Measurements from ENCODE around the gene BMAL1.

The BMAL1 gene

GRCh38 chr11:13308704-13309103 is 31.1 kb downstream of the BMAL1 start:
- TF ChIP-seq SPI1 (IDR thresholded peaks at IDR 0.05; ENCODE audit: low read depth, low read length) (no peak), TAF1 (IDR thresholded peaks at IDR 0.05; ENCODE audit: low read depth, low read length) (no peak), POU2F2 (IDR thresholded peaks at IDR 0.05; ENCODE audit: low read depth, low read length) (no peak), PAX5 (IDR thresholded peaks at IDR 0.05; ENCODE audit: insufficient read depth, low read length, severe bottlenecking) (no peak), POLR2A (IDR thresholded peaks at IDR 0.05; ENCODE audit: low read depth, low read length) (no peak), POLR2AphosphoS5 (IDR thresholded peaks at IDR 0.05; ENCODE audit: low read depth, low read length) (no peak)
- FAIRE-seq: no peak
- no peak for DNase-seq (ENCODE audit: insufficient read length, low spot score)

GRCh38 chr11:13309156-13309555 is 31.6 kb downstream of the BMAL1 start:
- DNase-seq (ENCODE audit: insufficient read length, low spot score) (no peak), FAIRE-seq (no peak)
- TF ChIP-seq TAF1 (IDR thresholded peaks at IDR 0.05; ENCODE audit: low read depth, low read length) (no peak), SPI1 (IDR thresholded peaks at IDR 0.05; ENCODE audit: low read depth, low read length) (no peak)

- DNase-seq (ENCODE audit: insufficient read length, low spot score): no peak
- no peak for TF ChIP-seq POLR2A (IDR thresholded peaks at IDR 0.05; ENCODE audit: low read depth, low read length)
- no peak for TF ChIP-seq TAF1 (IDR thresholded peaks at IDR 0.05; ENCODE audit: low read depth, low read length)
- TF ChIP-seq SPI1 (IDR thresholded peaks at IDR 0.05; ENCODE audit: low read depth, low read length): no peak
- no peak for TF ChIP-seq POU2F2 (IDR thresholded peaks at IDR 0.05; ENCODE audit: low read depth, low read length)
- no peak for TF ChIP-seq PAX5 (IDR thresholded peaks at IDR 0.05; ENCODE audit: insufficient read depth, low read length, severe bottlenecking)
- no peak for TF ChIP-seq POLR2AphosphoS5 (IDR thresholded peaks at IDR 0.05; ENCODE audit: low read depth, low read length)
- no peak for FAIRE-seq
Measured at GRCh38 chr11:13310443-13310842, 32.9 kb downstream of the BMAL1 start.

- TF ChIP-seq POLR2AphosphoS5 (IDR thresholded peaks at IDR 0.05; ENCODE audit: low read depth, low read length): no peak
- TF ChIP-seq SPI1 (IDR thresholded peaks at IDR 0.05; ENCODE audit: low read depth, low read length): no peak
- TF ChIP-seq TAF1 (IDR thresholded peaks at IDR 0.05; ENCODE audit: low read depth, low read length): no peak
- no peak for TF ChIP-seq PAX5 (IDR thresholded peaks at IDR 0.05; ENCODE audit: insufficient read depth, low read length, severe bottlenecking)
- TF ChIP-seq POU2F2 (IDR thresholded peaks at IDR 0.05; ENCODE audit: low read depth, low read length): no peak
- TF ChIP-seq POLR2A (IDR thresholded peaks at IDR 0.05; ENCODE audit: low read depth, low read length): no peak
- no peak for FAIRE-seq
Measured at GRCh38 chr11:13311570-13311969, 34.0 kb downstream of the BMAL1 start.

GRCh38 chr11:13313005-13313819 is 35.6 kb downstream of the BMAL1 start:
- FAIRE-seq (no peak), DNase-seq (ENCODE audit: insufficient read length, low spot score) (no peak)
- TF ChIP-seq POLR2AphosphoS5 (IDR thresholded peaks at IDR 0.05; ENCODE audit: low read depth, low read length) (no peak), SPI1 (IDR thresholded peaks at IDR 0.05; ENCODE audit: low read depth, low read length) (no peak), TAF1 (IDR thresholded peaks at IDR 0.05; ENCODE audit: low read depth, low read length) (no peak), PAX5 (IDR thresholded peaks at IDR 0.05; ENCODE audit: insufficient read depth, low read length, severe bottlenecking) (no peak), POU2F2 (IDR thresholded peaks at IDR 0.05; ENCODE audit: low read depth, low read length) (no peak), POLR2A (IDR thresholded peaks at IDR 0.05; ENCODE audit: low read depth, low read length) (no peak)

More at GRCh38 chr11:13311570-13311969, 34.0 kb downstream of the BMAL1 start:
- no peak for DNase-seq (ENCODE audit: insufficient read length, low spot score)

GRCh38 chr11:13314676-13315394 is 37.2 kb downstream of the BMAL1 start:
- DNase-seq (ENCODE audit: insufficient read length, low spot score) (no peak), FAIRE-seq (no peak)
- TF ChIP-seq TAF1 (IDR thresholded peaks at IDR 0.05; ENCODE audit: low read depth, low read length) (no peak), POU2F2 (IDR thresholded peaks at IDR 0.05; ENCODE audit: low read depth, low read length) (no peak), POLR2AphosphoS5 (IDR thresholded peaks at IDR 0.05; ENCODE audit: low read depth, low read length) (no peak), POLR2A (IDR thresholded peaks at IDR 0.05; ENCODE audit: low read depth, low read length) (no peak), SPI1 (IDR thresholded peaks at IDR 0.05; ENCODE audit: low read depth, low read length) (no peak), PAX5 (IDR thresholded peaks at IDR 0.05; ENCODE audit: insufficient read depth, low read length, severe bottlenecking) (no peak)

GRCh38 chr11:13315517-13316432 is 38.2 kb downstream of the BMAL1 start:
- DNase-seq (ENCODE audit: insufficient read length, low spot score): no peak
- TF ChIP-seq PAX5 (IDR thresholded peaks at IDR 0.05; ENCODE audit: insufficient read depth, low read length, severe bottlenecking): no peak
- no peak for TF ChIP-seq POU2F2 (IDR thresholded peaks at IDR 0.05; ENCODE audit: low read depth, low read length)
- no peak for FAIRE-seq

- TF ChIP-seq TAF1 (IDR thresholded peaks at IDR 0.05; ENCODE audit: low read depth, low read length) (no peak), PAX5 (IDR thresholded peaks at IDR 0.05; ENCODE audit: insufficient read depth, low read length, severe bottlenecking) (no peak), POU2F2 (IDR thresholded peaks at IDR 0.05; ENCODE audit: low read depth, low read length) (no peak), POLR2A (IDR thresholded peaks at IDR 0.05; ENCODE audit: low read depth, low read length) (no peak), SPI1 (IDR thresholded peaks at IDR 0.05; ENCODE audit: low read depth, low read length) (no peak), POLR2AphosphoS5 (IDR thresholded peaks at IDR 0.05; ENCODE audit: low read depth, low read length) (no peak)
- DNase-seq (ENCODE audit: insufficient read length, low spot score) (no peak), FAIRE-seq (no peak)
Measured at GRCh38 chr11:13316528-13316961, 39.0 kb downstream of the BMAL1 start.

Measured in GM12891 (cell line).